ENCODE measurements around the gene DOCK6.

The DOCK6 gene

DNA sequence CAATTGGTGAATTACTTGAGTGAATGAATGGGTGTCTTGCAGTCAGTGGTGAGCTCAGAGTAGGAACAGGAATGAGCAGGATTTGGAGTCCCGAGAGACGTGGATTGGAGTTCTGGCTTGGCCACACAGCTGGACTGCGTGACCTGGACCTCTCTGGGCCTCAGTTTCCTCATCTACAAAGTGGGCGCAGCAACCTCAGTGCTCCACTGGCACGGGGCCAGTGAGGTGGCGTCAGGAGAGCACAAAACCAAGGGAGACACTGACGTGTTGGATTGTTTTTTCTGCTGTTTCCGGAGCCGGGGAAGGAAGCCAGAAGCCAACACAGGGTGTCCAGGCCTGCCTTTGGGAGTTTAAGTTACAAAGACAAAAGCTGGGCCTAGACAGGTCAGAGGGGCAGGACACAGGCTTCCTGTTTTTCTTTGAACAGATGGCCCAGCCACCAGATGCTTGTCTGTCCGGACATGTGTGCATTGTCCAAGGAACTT is 6.5 kb upstream of the DOCK6 start:
- no peak for TF ChIP-seq CTCF (IDR thresholded peaks at IDR 0.05; ENCODE audit: control insufficient read depth, insufficient read depth, low read depth, low read length, missing control alignments)
- no peak for DNase-seq (ENCODE audit: low read depth)
- H3K4me3 ChIP-seq (ENCODE audit: control insufficient read depth, low read depth, low read length) = no peak overlapping the region

- no peak for TF ChIP-seq CTCF (IDR thresholded peaks at IDR 0.05; ENCODE audit: control insufficient read depth, insufficient read depth, low read depth, low read length, missing control alignments)
- H3K4me3 ChIP-seq (ENCODE audit: control insufficient read depth, low read depth, low read length) = no peak overlapping the region
- no peak for DNase-seq (ENCODE audit: low read depth)
These were observed 5.2 kb upstream of the DOCK6 start for GRCh38 chr19:11267316-11268085.

DNA sequence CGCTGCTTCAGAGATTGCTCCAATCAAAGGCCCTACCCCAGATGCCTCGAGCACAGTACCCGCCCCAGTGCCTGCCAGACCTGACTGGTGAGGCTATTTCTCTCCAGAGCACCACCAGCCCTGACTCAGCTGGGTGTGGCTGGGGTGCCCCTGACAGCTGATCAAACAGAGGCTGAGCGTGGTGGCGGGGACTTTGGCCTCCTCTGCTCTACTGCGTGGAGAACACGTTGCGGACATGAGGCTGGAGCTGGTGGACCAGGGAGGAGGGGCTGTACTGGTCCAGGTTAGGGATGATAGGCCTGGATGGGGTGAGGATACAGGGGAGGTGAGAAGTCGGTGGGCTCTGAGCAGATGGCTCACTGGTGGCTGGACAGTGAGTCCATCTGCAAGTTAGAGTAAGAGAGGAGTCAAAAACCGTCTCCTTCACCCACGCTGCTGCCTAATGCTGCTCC is 3.5 kb upstream of the DOCK6 start:
- no peak overlapping the region for H3K4me3 ChIP-seq (ENCODE audit: control insufficient read depth, low read depth, low read length)
- no peak for TF ChIP-seq CTCF (IDR thresholded peaks at IDR 0.05; ENCODE audit: control insufficient read depth, insufficient read depth, low read depth, low read length, missing control alignments)
- no peak for DNase-seq (ENCODE audit: low read depth)

- no peak for DNase-seq (ENCODE audit: low read depth)
- TF ChIP-seq CTCF (IDR thresholded peaks at IDR 0.05; ENCODE audit: control insufficient read depth, insufficient read depth, low read depth, low read length, missing control alignments) = no peak
- no peak overlapping the region for H3K4me3 ChIP-seq (ENCODE audit: control insufficient read depth, low read depth, low read length)
These were observed 3.0 kb upstream of the DOCK6 start for GRCh38 chr19:11265177-11265784.

DNA sequence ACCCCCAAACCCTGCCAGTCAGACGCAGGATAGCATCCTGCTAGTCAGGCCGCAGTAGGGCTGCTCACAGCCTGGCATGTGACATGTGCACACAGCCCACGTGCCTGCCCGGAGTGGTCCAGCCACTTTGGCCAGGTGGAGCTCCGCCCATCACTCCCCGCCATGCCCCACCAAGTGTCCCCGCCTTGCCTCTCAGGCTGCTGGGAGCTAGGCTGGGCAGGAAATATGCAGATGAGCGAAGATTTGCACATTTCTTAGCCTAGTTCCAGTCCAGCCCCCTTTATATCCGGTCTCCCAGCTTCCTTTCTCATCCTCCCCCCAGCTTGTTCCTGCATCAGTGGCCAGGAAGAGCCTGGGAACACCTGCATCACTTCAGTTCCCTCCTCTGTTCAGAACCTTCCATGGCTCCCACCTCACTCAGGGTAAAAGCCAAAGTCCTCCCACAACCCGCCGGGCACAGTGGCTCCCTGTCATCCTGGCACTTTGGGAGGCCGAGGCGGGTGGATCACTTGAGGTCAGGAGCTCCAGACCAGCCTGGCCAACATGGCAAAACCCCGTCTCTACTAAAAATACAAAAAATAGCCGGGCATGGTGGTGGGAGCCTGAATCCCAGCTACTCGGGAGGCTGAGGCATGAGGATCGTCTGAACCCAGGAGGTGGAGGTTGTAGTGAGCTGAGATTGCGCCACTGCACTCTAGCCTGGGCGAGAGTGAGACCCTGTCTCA is 2.3 kb upstream of the DOCK6 start:
- no peak for TF ChIP-seq CTCF (IDR thresholded peaks at IDR 0.05; ENCODE audit: control insufficient read depth, insufficient read depth, low read depth, low read length, missing control alignments)
- no peak for DNase-seq (ENCODE audit: low read depth)
- no peak overlapping the region for H3K4me3 ChIP-seq (ENCODE audit: control insufficient read depth, low read depth, low read length)

GRCh38 chr19:11263726-11264125 is 1.4 kb upstream of the DOCK6 start:
- DNase-seq (ENCODE audit: low read depth) = no peak
- H3K4me3 ChIP-seq (ENCODE audit: control insufficient read depth, low read depth, low read length) = no peak overlapping the region
- TF ChIP-seq CTCF (IDR thresholded peaks at IDR 0.05; ENCODE audit: control insufficient read depth, insufficient read depth, low read depth, low read length, missing control alignments) = no peak
